HG02588 (cell line): ENCODE results near the gene KIAA1614.

Experiments
- ATAC-seq: cut with Tn5 transposase; IDR thresholded peaks from one replicate; pipeline ENCODE4 v1.9.1; 2021; ENCODE audit warnings: mild to moderate bottlenecking, moderate library complexity; ENCODE audit not compliant: unreplicated experiment

Gene KIAA1614

DNA sequence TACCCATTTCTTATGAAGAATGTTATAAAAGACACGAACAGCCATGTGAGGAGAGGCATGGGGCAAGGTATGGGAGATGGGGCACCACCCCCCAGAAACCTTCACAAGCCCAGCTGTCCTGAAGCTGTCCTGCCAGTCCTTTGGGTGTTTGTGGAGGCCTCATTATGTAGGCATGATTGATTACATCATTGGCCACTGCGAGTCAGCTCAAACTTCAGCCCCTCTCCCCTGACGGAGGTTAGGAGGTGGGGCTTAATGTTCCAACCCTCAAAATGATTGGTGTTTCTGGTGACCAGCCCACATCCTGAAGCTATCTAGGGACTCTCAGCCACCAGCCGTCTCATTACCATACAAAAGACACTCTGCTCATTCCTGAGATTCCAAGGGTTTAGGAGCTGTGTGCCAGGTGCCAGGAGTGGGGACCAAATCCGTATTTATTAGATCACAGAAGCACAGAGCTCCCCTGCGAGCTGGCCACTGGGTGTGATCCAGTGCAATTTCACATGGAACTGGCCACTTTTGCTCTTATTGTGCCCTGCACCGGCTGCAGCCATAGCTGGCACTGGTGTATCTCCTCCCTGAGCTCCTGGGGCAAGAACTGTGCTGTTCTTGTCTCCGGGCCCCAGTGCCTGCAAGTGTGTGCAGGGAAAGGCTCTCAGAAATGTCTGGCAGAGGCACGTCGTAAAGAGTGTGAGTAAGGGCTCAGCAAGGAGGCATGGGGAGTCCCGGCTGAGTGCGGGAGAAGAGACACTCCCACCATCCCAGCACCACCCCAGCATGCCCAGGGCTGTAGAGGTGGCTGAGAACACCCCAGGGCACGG, 10.5 kb downstream of the KIAA1614 start:
- ATAC-seq: no peak

DNA sequence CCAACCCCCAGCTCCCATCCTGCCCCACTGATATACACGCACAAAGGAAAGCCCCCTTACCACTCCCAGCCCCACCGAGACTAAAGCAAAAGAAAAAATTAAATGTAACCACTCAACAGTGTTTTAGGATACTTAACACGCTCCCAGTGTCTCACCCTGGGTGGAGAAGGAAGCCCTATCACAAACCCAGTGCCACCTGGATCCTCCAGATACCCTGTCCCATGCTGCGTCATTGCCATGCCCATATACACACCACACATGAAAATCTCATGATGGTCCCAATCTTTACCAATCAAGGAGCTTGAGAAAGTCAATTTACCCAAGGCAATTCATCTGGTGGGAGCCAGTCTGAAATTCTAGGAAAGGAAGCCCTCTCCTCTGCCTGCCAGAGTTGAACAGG, 11.2 kb downstream of the KIAA1614 start:
- no peak for ATAC-seq

DNA sequence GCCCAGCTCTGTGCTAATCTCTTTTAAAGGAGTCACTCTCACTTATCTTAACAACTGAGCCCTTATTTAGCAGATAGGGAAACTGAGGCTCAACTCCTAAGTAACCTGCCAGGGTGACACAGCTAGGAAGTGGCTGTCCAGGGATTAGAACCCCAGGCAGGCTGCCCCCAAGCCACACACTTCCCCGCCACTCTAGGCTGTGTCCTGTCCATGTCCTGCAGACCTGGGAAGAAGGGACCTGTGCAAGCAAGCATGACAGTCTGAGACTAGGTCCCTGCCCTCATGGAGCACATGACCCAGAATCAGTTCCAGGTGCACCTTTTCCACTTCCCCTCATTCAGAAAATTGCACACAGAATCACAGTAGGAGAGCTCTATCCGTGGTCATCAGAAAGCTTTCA, 12.2 kb downstream of the KIAA1614 start:
- no peak for ATAC-seq

DNA sequence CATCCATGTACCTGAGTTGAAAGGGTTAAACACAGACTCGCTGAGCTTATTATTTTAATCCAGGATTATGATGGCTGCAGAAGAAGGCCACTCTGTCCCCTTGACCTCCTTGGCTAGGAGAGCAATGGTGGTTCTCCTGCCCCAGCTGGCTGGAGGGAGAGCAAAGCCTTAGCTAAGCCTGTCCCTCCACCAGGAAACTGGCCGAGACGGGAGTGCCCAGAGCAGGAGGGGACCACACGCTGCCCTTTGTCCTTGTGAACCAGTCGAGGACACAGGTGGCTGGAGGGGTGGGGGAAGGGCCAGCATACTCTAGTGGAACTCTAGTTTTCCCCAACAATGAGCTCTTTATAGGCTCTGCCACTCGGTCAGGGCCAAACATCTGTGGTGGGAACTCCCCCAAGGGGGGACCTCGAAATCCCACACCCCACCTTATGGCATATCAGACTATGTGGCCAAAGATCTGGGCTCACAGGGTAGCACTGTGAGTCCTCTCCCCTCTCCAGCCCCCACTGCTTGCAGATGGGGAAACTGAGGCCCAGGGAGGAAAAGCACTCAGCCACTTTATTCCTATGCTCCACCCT, 12.9 kb downstream of the KIAA1614 start:
- no peak for ATAC-seq

DNA sequence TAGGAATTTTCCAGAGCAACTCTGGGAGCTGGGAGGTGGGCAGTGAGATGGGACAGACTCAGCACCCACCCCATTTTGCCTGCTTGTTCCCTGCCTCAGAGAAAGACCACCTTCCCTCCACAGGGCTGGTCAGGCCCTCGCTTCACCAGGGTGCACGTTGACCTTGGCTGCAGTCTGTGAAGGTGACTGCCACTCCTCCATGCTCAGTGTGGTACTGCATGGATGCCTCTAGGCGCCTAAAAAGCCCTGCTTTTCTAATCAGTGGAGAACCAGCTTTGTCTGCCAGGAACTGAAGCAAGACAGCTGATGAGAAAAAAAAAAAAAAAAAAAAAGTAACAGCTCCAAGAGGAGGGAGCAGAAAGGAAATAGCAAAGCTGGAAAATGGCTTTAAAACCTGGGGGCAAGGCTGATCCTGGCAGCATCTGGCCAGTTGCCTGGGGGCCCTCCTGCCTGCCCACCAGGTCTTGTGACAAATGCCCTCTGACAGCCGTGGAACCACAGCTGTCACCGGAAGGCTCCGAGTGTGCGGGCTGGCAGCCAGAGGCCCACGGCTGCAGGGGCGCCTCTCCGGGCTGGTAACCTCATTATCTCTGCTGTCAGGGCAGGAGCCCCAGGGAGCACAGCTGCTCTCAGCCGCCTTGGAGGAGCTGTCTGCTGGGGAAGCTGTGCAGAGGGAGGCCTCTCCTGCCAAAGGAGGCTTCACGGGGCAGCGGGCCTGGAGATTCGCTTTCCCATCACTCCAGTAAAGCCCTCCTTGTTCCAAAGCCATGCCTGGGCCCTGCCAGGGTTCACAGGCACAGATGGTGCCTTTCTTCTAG, 13.7 kb downstream of the KIAA1614 start:
- no peak for ATAC-seq

DNA sequence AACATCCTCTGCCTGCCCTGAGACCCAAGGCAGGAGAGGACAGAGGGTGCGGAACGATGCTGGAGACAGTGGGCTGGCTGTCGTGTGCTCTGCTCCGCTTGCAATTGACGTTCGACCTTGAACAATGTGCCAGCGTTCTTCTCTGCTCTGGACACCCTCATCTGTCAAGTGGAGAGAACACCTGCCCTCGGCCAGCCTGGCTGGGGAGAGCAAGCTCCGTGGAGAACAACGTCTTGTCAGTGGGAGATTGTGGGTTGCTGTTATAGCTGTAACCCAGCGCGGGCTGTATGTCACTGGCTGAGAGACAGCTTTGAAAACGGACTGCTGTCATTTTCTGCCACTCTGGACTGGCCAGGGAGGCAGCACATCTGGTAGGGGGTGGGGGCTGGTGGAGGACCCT, 14.7 kb downstream of the KIAA1614 start:
- ATAC-seq: no peak

DNA sequence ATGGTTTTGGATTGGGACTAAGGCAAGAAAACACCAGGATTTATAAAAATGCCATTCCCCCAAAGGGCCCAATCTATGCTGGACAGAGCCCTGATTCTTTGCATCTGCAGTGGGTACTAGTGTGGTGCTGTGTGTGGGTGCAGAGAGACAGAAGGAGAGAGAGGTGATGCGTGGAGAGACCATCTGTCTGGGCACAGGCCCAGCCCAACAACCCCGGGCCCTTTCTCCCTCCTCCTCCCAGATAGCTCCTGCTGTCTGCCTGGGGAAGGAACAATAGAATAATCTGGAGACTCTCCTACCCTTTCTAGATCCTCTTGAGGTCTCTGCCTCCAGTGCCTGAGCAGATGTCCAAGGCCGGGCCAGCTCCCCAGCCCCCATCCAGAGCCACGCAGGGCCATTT, 15.1 kb downstream of the KIAA1614 start:
- ATAC-seq: no peak

DNA sequence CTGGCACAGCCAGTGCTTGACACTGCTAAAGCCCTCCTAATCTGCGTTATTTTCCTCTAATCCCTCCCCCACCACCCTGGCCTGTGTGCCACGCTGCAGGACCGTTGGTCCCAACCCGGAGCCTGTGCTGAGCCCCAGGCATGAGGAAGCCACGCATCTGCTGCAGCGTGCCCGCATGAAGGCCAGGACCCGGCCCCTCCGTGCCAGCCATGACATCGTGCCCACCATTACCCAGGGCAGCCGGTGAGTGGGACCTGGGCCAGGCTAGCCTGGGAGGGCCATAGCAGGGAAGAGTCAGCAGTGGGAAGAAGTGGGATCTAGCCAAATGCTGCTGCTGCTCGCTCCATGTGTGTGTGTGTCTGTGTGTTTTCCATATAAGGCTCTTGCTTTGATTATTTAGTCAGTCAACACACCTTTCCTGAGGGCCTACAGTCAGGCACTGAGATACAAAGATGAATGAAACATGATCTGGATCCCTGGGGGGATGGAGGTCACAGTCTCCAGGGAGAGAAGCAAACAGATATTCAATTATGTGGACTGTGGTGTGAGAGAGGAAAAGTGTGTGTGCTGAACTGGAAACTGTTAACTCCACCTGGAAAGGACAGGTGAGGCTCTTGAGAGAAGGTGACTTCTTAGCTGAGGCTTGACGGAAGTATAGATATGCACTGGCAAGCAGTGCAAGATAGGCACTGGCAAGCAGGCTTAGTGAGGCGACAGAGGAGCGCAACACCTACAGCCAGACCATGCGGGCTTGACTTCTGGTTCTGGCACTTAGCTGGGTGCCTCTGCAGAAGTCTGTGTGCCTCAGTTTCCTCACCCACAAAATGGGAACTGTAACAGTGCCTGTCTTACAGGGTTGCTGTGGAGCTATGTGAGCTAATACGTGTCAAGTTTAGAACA, 15.9 kb downstream of the KIAA1614 start:
- ATAC-seq: no peak

DNA sequence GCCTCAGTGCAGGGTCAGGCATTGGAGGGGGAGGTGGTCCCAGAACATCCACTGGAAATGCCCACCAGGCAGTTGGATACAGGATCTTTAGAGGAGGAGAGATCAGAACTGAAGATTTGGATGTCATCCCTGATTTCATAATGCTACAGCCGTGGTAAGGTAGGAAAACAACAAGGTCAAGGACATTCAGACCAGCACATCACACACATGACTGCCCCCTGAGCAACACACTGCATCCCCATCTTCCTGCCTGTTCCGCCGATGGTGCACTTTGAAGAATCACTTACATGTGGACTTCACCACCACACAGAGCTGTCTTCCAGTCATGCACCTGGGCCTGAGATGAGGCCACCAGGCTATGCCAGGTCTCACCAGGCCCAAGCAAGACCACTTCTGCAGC, 16.7 kb downstream of the KIAA1614 start:
- no peak for ATAC-seq

DNA sequence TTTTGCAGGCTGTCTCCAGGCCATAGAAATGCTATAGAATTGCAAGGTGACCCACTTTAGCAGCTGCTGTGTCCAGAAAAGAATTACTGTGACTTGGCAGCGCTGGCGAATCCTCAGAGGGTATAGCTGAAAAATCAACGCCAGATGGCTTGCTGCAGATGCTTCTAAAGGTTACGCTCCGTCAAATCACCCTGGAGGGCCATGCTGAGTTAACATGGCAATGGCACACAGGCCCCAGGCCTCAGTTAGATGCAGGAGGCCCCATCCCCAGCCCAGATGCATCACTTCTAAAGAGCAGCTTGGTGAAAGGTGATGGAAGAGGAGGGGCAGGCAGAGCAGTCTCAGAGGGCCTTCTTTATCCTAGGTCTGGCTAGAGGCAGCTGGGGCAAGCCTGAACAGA, 18.0 kb downstream of the KIAA1614 start:
- no peak for ATAC-seq

DNA sequence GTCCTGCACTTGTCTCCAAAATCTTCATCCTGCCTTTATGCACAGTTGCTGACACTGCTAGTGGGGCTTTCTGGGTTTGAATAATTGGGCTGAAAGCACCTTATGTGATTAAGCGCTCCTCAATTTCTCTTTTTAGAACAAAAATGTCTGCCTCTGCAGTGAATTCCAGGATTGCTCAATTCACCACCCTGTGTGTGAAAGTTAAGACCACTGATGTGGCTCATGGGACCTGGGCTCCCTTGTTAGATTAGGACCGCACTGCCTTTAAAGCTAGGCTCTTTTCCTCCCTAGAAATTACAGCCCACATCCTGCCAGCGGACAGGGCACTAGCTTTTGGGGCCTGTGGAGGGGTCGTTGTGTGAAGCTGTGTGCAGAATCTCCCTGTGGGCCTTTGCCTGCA, 18.8 kb downstream of the KIAA1614 start:
- no peak for ATAC-seq

DNA sequence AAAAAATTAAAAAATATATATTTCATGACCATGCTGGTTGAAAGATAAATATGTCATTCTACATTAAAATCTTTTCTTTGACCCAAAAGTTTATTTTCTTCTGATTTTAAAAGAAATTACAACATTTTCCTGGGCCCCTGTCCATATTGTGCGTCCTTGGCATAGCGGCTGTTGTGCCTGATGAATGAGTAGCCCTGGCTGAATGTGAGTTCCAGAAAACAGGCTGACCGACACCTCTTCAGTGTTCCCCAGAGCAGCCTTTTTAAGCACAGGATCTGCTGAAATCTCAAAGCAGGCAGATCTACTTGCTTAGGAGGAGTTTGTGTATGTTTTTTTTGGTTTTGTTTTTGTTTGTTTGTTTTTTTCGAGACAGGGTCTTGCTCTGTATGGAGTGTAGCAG, 19.7 kb downstream of the KIAA1614 start:
- no peak for ATAC-seq

DNA sequence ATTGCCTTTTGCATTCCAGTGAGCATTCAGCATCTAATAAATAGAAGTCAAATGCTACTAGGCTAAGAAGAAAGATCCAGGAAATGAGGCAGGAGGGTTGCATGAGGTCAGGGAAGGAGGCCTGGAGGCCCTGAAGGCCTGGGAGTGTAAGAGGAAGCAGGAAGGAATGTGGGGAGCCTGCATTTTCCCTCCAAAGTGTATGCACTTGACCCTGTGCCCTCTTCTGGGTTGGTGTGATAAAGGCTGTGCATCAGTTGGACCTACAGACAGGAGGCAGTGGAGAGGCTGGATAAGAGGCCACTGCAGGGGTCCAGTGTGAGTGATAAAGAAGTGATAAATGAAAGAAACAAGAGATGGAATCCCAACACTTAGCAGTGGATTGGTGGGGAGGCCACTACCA, 20.4 kb downstream of the KIAA1614 start:
- no peak for ATAC-seq

DNA sequence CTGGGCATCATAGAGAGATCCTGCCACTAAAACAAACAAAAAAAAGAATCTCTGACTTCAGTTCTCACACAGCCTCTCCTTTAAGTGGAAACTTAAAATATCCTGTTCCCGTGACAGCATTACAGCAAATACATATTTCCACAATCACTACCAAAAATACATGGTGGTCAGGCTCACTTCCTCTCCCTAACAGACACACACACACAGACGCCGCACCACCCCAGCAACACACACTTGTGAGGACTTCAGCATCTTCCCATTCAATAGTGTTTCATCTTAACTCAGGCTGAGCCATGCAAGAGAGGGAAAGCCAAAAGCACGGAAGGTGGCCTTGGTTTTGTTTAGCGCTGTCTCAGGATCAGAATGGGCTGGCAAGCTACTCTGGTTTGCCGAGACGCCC, 21.9 kb downstream of the KIAA1614 start:
- ATAC-seq: no peak

DNA sequence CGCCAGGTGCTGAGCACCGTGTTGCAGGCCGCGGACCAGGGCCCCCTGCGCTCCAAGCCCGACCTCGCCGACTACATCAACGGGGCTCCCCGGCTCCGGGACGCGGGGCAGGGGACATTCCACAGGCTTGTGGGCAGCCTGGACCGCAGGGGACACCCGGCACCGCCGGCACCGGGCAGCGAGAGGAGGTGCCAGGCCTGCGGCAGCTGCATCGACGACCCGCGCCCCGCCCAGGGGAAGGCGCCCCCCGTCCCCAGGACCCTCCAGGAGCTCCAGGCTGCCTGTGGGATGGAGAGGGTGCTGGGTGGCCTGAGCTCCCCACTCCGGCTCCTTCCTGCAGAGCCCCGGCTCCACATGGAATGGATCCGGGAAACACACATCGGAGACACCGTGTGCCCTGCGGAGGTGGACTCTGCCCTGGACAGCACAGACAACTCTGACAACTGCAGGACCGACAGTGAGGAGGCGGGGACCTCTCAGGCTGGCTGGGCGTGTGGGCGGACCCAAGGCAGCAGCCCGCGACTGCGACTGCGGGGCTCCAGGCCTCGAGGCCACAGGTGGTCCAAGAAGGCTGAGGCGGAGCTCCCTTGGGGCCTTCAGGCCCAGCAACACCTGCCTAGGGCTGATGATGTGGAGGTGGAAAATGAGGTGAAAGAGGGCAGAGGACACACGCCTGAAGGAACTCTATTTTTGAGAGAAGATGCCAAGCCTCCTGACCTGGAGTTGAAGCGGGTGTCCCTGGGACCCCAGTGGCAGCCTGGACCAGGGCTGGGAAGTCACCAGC, 22.8 kb downstream of the KIAA1614 start:
- no peak for ATAC-seq

DNA sequence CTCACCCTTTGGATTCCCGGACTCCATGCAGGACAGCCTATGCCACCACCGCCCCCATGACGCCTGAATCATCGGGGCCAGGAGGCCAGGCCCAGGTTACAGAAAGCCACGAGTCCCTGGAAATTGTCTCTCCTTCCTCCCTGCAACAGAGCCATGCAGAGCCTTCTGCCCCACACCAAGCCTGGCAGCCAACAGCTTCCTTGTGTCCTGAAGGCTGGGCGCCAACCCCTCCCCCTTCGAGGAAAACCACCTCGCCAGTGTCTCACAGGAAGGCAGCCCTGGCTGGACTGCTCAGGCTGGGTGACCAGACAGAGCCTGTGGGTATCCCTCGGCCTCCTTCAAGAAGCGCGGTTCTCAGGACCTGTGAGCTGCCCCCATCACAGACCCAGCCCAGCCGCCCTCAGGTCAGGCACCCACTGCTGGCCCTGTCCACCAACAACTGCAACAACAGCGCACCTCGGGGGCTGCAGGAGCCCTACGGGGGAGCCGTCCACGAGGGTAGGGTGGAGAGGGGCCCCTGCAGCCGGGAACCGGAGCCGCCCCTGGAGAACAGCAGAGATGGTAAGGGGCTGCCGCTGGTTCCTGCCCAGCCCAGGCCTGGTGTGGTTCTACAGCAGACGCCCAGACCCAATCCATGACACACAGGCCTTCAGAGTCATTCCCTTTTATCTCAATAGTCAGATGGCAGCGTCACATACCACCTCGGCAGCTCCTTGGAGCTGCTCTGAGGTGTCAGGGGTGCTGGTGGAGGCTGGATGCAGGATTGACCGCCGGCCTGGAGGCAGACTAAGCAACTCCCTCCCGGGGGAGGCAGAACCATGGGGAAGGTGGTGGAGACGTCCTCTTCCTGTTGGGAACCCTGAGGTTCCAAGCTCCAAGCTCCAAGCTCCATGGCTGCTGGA, 23.7 kb downstream of the KIAA1614 start:
- no peak for ATAC-seq

DNA sequence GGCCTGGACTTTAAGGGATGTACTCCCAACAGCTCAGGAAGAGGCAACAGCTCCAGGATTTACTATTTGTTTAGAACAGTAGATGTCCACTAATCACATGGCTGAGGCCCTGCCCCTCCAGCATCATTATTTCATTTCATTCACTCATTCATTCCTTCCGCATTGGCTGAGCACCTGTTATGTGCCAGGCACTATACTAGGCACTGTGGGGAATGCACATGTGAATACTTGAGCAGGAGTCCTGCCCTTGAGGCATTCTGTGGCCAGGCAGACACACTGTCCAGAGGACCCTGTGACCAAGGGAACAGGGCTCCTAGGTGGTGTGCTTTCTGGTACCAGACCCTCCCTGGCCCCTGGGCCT, 24.3 kb downstream of the KIAA1614 start:
- ATAC-seq: no peak

DNA sequence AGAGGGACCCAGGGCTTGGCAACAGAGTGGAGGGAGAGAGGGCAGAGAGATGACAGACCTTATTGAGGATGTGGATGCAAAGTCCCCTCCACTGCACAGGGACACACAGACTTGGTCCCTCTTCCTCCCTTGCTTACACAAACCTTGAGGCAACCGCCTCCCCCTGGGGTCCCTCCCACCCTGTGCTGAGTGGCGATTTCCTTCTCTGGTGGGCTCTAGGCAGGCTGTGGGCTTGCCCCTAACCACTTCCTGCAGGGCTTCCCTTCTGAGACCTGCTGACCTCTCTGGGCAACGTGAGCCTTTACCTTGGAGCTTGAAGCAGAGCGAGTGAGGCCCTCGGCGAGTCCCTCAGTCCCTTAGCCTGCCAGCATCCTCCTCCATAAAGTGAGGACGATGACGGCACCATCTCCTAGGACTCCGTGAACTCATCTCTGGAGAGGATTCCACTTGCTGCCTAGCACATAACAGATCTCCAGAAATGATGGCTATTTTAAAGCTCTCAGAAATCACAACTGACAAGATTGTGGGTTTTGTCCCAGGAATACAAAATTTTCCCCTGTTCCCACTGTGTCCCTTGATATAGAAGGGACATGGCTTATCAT, 25.0 kb downstream of the KIAA1614 start:
- ATAC-seq: no peak
